ENCODE data around the gene EXPH5. TPM values are rescaled to one million over a fixed set of nuclear protein-coding genes. Genes with fewer than 3 reads are reported as not detected.

Gene EXPH5
- total and polyA plus RNA-seq, 2 donors (not counting 3 experiments of a cell fraction or from before 2014, with no cell fraction given): 0.03 to 0.09 TPM

GRCh38 chr11:108580043-108580442, 13.5 kb downstream of the EXPH5 start:
- no peak overlapping the region for H3K27ac ChIP-seq (ENCODE audit: insufficient read depth, low read depth, low read length)
- FAIRE-seq (no peak), DNase-seq (ENCODE audit: low read depth, low spot score) (no peak)
- H3K4me1 ChIP-seq (ENCODE audit: control insufficient read depth, extremely low read depth, insufficient read depth, low read length): no peaks in the 10 kb centered on the region
- no peak overlapping the region for H3K9ac ChIP-seq (replicated peaks; ENCODE audit: extremely low read depth, insufficient read depth, low read length)
- TF ChIP-seq, protein P1, sequence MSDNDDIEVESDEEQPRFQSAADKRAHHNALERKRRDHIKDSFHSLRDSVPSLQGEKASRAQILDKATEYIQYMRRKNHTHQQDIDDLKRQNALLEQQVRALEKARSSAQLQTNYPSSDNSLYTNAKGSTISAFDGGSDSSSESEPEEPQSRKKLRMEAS (IDR thresholded peaks at IDR 0.05; ENCODE audit: insufficient read depth, insufficient read length): no peak
- no peak for TF ChIP-seq FOS (IDR thresholded peaks at IDR 0.05; ENCODE audit: borderline replicate concordance, insufficient read depth, low read length)
- TF ChIP-seq POLR2A (IDR thresholded peaks at IDR 0.05; ENCODE audit: low read depth, low read length): no peak
- no peak for TF ChIP-seq POLR2AphosphoS5 (IDR thresholded peaks at IDR 0.05; ENCODE audit: insufficient read depth, low read depth, low read length)
- TF ChIP-seq, protein P2, sequence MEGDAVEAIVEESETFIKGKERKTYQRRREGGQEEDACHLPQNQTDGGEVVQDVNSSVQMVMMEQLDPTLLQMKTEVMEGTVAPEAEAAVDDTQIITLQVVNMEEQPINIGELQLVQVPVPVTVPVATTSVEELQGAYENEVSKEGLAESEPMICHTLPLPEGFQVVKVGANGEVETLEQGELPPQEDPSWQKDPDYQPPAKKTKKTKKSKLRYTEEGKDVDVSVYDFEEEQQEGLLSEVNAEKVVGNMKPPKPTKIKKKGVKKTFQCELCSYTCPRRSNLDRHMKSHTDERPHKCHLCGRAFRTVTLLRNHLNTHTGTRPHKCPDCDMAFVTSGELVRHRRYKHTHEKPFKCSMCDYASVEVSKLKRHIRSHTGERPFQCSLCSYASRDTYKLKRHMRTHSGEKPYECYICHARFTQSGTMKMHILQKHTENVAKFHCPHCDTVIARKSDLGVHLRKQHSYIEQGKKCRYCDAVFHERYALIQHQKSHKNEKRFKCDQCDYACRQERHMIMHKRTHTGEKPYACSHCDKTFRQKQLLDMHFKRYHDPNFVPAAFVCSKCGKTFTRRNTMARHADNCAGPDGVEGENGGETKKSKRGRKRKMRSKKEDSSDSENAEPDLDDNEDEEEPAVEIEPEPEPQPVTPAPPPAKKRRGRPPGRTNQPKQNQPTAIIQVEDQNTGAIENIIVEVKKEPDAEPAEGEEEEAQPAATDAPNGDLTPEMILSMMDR (IDR thresholded peaks at IDR 0.05; ENCODE audit: extremely low read depth in 1 of 2, insufficient read depth in 1 of 2, low read depth in 1 of 2, low read length in 2 of 2): no peak
- H2AFZ ChIP-seq (ENCODE audit: low read depth, low read length): no peak overlapping the region
- H3K36me3 ChIP-seq (ENCODE audit: control insufficient read depth in 2 of 2, extremely low read depth in 1 of 2, insufficient read depth in 2 of 2, low read length in 2 of 2): no peaks in the 10 kb centered on the region
- H3K9me3 ChIP-seq (replicated peaks; ENCODE audit: control insufficient read depth, insufficient read depth, low read length): no peaks in the 10 kb centered on the region
- H3K27me3 ChIP-seq (ENCODE audit: control insufficient read depth in 2 of 2, insufficient read depth in 2 of 2, low read length in 2 of 2): peaks cover 0 to 2% of the 10 kb centered on the region in 2 experiments
- intact Hi-C loops (cut with micrococcal nuclease): no loop called here
- dilution Hi-C loops (cut with MboI; ENCODE audit: extremely low pct_ligation_motif_present, low sequenced_read_pairs): no loop called here
- no TSS peak for BruUV-seq (replicated peaks)
- H3K4me2 ChIP-seq (ENCODE audit: insufficient read depth, low read length): no peak overlapping the region
- CTCF ChIA-PET: interaction anchor here (1.1 to 1.2 kb wide), 2 partner anchors 8 to 14 kb away, joined by 5 to 6 read pairs; partner anchors contain the start of gene EXPH5
- H3K9me1 ChIP-seq (replicated peaks; ENCODE audit: control insufficient read depth, extremely low read depth, insufficient read depth, low read length): no peaks in the 10 kb centered on the region
- no peaks in the 10 kb centered on the region for H3K79me2 ChIP-seq (ENCODE audit: control insufficient read depth, insufficient read depth, low read length)
- no peaks in the 10 kb centered on the region for H4K20me1 ChIP-seq (replicated peaks; ENCODE audit: control insufficient read depth, extremely low read depth, insufficient read depth, low read length)
- POLR2A ChIA-PET: no interaction called here
- H3K4me3 ChIP-seq (replicated peaks in 1 of 3; ENCODE audit: insufficient read depth in 1 of 3, low read depth in 1 of 3, low read length in 3 of 3): no peak overlapping the region

DNA sequence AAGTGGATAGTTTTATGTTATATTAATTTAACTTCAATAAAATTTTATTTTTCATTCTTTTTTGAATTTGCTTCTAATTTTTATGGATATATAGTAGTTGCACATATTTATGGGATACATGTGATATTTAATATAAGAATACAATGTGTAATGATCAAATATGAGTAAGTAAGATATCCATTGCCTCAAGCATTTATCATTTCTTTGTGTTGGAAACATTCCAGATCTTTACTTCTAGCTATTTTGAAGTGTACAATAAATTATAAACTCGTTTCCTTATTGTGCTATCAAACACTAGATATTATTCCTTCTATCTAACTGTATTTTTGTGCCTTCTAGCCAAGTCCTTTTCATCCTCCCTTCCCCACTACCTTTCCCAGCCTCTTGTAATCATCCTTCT, 17.0 kb downstream of the EXPH5 start:
- H3K79me2 ChIP-seq (ENCODE audit: control insufficient read depth, insufficient read depth, low read length): no peaks in the 10 kb centered on the region
- ChIA-PET CTCF (no interaction called here), POLR2A (no interaction called here)
- no peaks in the 10 kb centered on the region for H3K9me3 ChIP-seq (replicated peaks; ENCODE audit: control insufficient read depth, insufficient read depth, low read length)
- no peaks in the 10 kb centered on the region for H3K9me1 ChIP-seq (replicated peaks; ENCODE audit: control insufficient read depth, extremely low read depth, insufficient read depth, low read length)
- dilution Hi-C loops (cut with MboI; ENCODE audit: extremely low pct_ligation_motif_present, low sequenced_read_pairs): no loop called here
- BruUV-seq (replicated peaks): no TSS peak
- TF ChIP-seq POLR2A (IDR thresholded peaks at IDR 0.05; ENCODE audit: low read depth, low read length): no peak
- intact Hi-C loops (cut with micrococcal nuclease): no loop called here
- no peaks in the 10 kb centered on the region for H4K20me1 ChIP-seq (replicated peaks; ENCODE audit: control insufficient read depth, extremely low read depth, insufficient read depth, low read length)
- no peak overlapping the region for H3K4me2 ChIP-seq (ENCODE audit: insufficient read depth, low read length)
- DNase-seq (ENCODE audit: low read depth, low spot score): no peak
- H2AFZ ChIP-seq (ENCODE audit: low read depth, low read length): no peak overlapping the region
- no peaks in the 10 kb centered on the region for H3K4me1 ChIP-seq (ENCODE audit: control insufficient read depth, extremely low read depth, insufficient read depth, low read length)
- no peak overlapping the region for H3K27ac ChIP-seq (ENCODE audit: insufficient read depth, low read depth, low read length)
- H3K4me3 ChIP-seq (replicated peaks in 1 of 3; ENCODE audit: insufficient read depth in 1 of 3, low read depth in 1 of 3, low read length in 3 of 3): no peak overlapping the region
- H3K27me3 ChIP-seq (ENCODE audit: control insufficient read depth in 2 of 2, insufficient read depth in 2 of 2, low read length in 2 of 2): peaks cover 0 to 2% of the 10 kb centered on the region in 2 experiments
- no peak for FAIRE-seq
- no peak overlapping the region for H3K9ac ChIP-seq (replicated peaks; ENCODE audit: extremely low read depth, insufficient read depth, low read length)
- H3K36me3 ChIP-seq (ENCODE audit: control insufficient read depth in 2 of 2, extremely low read depth in 1 of 2, insufficient read depth in 2 of 2, low read length in 2 of 2): no peaks in the 10 kb centered on the region
